NCI-H2227 (cell line): ENCODE data around the gene TENM4.

Source experiments
- DNase-seq: peaks from one replicate; lab custom pipeline; 2025; ENCODE audit not compliant: unreplicated experiment; lab: John Stamatoyannopoulos, UW

The TENM4 gene

DNA sequence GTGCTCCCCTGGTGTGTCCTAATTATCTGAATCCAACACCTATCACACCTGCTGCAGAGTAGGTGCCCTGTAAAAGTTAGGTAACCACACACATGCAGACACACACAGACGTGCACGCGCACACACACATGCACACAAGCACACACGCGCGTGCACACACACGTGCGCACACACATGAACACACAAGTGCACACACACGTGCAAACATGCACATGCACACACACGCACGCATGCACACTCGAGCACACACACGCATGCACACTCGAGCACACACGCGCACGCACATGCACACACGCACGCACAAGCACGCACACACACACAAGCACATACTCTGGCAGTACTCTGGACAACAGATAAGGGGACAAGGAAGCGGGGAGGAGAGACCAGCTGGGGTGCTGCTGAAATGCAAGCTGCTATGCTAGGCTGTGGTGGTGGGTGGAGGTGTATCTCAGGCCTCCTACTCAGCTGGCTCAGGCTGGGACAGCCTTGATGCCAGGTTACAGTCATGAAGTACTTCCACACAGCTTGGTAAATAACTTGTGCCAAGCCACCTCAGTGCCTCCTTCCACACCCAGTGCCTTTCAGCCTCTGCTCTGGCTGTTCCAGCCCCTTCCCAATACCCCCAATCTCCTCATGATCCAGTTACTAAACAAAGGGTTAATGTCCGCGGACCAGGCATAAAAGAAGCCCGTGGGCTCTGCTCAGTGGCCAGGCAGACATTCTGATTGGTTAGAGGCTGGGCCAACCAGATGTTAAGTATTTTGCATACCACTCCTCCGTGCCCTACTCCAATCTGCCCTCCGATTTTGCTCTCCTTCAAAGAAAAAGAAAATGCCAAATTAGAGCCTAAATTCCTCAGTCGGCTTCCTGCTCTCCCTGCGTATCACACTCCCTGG is 374.1 kb downstream of the TENM4 start:
- DNase-seq: peak; percentile 54

DNA sequence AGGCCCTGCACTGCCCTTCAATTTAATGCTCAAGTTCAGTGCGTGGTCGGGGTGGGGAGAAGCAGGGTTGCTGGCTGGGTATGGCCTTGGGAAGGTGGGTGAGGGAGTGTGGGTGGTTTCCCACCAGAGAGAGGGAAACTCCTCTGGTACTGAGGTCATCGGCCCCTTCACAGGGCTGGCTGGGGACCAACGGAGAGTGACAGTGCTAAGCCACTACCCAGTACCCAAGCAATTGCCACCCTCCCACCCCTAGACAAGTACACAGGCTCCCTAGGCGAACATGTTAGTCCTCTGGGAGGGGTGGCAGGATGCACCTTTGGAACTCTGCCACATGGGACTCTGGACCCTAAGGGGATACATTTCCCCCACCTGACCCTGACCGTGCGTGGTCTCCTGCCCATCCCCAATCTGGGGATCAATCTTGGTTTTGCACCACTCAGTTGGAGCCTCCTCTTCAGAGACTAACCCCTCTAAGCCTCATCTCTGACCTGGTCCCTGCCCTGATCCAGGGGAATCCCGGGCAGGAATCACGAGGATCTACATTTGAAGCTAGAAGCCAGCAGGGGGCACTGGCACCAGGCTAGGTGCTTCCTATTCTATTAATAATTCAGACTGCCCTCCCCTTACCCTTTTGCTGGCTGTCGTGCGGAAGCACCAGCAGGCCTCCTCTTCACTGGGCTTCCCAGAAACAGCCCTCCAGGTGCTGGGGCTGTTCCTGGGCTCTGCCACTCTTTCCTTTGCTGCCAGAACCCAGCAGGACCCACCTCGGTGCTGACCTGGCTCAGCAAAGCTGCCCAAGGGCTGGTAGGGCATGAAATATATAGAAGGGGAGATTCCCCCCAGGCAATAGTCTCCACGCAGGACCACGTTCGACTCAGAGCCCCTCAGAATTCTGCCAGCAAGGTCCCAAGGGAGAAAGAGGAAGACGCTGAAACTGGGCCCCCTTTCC is 377.7 kb downstream of the TENM4 start:
- peak; percentile 20 for DNase-seq

DNA sequence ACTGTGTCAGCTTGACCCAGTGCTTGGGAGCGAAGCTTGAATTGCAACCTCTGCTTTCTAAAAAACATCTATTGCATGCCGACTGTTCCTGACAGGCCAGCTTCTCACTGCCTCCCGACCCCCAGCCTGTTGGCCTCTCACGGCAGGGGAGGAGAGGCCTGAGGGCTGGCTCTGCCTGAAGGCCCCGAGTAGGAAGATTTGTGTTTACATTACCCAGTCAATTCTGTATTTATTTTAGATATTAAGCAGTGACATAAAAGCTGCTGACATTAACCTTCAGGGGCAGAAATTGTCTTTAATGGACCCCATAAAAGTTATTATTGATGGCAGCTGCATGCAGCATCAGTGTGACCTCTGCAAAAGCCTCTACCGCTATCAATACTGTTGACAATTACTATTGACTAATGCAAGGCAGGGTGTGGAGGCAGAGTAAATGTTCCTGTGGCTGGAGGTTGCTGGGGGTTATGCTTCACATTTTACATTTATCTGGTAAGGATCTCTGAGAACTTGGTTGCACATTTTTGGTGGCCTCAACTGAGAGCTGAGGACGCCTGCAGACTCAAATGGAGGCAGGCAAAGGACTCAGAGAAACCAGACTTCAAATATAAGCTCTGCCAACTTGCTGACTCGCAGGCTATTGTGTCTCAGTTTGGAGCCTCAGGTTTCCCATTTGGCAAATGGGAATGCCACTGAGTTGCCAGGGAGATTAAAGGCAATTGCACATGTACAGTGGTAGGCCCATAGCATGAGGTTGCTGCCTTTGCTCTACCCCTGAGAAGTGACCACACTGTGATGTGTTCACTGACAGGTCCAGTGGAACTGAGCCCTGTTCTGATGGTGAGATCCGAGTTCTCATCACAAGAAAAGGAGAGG is 380.5 kb downstream of the TENM4 start:
- no peak for DNase-seq

DNA sequence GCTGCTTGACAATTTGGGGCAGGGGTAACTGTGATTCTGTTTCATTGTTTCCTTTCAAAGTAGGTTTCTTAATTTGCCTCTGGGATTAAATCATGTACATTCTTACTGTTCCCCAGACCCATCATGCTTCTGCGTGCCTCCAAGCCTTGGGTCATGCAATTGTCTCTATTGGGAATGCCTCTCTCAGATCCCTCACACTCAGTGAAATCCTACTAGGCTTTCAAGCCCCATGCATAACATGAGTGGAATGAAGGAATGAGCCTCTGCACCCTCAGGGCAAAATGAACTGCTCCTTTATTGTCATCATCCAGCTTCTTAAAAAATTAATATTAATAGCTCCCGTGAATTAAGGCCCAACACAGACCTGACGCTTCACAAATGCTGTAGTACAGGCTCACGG is 381.7 kb downstream of the TENM4 start:
- DNase-seq: no peak

DNA sequence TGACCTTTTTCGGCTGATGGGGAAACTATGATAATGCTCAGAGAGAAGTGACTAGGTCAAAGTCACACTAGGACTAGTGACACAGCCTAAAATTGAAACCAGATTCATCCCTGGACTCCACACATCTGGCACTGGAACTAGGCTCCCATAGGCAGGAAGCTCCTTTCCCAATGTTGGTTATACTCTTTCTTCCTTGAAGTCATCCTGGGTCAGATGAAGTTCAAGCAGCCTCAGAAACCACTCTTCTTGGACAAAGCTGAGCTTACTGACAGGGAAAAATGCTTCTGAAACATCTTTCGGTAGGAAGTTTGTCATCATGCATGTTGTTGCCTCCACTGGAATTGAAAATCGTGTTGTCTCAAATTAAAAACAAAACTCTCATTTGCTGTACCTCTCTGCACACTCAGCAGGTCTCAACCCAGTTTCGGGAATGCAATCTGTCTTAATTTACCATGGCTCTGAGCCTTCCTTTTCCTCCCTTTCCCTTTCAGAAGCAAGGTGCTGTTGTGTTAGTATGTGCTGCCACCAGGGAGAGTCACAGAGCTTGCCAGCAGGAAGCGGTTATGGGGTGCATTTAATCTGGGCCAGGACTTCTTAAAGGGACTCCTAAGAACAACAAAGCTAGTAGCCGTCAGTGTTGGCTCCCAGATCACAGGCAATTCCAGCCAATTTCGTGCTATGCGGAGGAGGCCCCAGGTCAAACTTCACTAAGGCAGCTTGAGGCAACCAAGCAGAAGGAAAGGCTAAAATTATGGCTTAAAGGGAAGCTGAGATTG is 384.8 kb downstream of the TENM4 start:
- no peak for DNase-seq

DNA sequence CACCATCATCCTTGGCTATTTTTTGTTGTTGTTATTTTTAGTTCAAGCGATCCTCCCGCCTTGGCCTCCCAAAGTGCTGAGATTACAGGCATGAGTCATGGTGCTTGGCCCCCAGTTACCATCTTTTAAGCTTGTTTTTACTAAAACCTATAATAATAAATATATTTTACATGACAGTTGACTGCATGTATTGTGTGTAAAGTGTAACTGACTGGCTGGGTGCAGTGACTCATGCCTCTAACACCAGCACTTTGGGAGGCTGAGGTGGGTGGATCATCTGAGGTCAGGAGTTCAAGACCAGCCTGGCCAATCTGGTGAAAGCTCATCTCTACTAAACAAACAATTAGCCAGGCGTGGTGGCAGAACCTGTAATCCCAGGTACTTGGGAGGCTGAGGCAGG is 386.2 kb downstream of the TENM4 start:
- no peak for DNase-seq

DNA sequence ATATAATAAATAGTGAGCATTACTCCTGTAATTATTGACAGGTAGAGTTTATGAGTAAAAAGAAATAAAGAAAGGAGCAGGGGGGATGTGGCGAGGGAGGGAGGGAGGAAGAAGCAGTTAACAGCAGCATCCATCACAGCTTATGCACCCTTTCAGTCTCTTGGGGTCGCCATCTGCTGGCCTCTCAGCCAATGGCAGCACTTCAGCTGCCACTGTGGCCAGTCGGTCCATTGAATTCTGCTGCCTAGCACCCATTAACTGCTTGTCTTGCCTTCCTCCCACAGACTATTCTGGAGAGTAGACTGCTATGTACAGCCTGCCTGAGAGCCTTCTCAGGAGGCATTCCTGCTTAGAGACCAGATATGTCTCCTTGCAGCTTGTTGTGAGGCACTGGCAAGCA is 388.3 kb downstream of the TENM4 start:
- DNase-seq: peak; percentile 30

DNA sequence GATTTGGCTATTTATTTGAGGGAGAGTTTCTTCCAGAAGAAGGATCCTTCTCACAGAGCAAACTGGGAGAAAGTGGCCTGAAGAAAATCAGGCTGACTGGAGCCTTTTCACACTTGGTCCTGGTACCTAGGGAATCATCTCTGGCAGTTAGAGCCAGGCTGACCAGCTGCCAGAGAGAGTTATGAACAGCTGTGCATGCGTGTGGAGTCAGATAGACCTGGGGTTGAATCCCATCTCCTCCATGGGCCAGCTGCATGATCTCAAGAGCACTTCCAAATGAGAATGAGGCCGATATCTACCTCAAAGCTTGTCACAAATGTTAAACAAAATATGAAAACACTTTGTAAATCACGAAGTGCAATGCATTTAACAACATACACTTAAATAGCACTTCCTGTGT is 390.0 kb downstream of the TENM4 start:
- DNase-seq: no peak

DNA sequence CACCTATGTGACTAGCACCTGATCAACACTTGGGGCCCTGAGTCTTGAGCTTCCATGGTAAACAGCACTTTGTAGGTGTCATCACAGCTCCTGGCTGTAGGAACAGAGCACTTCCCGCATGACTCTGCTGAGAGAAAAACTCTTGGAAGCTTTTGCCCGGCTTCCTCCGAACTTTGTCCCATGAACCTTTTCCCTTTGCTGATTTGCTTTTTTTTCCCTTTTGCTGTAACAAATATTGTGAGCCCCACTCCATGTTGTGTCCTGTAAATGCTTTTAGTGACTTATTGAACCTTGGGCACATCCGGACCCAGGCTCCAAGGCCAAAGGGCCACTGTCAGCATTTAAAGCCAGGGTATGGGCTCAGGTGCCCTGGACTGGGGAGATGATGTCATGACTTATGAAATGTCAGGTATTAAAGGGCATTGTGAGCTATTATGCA is 391.1 kb downstream of the TENM4 start:
- no peak for DNase-seq

DNA sequence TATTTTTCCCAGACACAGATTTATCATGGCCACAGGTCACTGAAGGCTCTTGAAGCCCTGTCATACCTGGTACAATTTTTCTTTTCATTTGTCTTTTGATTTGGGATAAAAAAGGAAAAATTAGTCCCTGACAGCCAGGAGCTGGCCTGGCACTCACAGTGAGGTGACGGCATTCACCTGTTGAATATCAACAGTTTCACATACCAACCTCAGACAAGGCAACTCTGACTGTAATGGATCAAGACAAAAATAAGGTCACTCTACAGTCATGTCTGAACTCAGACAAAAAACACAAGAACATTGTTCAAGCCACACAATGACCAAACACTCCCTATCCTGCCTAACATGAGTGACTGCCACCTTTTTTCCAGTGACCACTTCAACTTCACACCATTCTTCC is 392.9 kb downstream of the TENM4 start:
- no peak for DNase-seq

DNA sequence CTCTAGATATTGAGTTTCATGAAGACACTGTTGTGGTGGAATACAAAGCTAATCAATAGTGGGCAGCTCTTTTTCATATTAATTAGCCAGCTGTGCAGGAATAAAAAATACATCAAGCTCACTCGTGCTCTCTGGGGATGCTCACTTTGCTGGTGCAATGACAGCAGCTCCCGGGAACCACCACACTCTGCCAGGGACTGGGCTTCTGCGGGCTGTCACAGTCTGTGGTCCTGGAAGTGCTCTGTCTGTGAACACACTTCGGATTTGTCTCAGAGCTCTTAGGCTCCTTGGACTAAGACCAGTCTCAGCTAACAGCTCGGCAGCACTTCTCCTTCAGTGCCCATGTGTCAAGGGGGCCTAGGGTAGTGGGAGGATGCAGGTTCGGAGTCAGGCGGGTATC is 393.5 kb downstream of the TENM4 start:
- DNase-seq: no peak

DNA sequence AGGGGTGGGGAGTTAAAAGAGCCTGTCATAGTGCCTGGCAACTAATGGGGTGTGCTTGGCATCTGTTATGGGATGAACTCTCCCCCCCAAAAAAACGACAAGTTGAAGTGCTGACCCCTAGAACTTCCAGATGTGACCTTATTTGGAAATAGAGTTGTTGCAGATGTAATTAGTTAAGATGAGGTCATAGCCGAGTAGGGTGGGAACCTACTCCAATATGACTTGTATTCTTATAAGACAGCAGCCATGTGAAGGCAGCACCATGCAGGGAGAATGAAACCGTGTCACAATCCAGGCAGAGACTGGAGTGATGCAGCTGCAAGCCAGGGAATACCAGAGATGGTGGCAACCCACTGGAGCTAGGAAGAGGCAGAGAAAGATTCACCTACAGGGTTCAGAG is 394.5 kb downstream of the TENM4 start:
- no peak for DNase-seq

DNA sequence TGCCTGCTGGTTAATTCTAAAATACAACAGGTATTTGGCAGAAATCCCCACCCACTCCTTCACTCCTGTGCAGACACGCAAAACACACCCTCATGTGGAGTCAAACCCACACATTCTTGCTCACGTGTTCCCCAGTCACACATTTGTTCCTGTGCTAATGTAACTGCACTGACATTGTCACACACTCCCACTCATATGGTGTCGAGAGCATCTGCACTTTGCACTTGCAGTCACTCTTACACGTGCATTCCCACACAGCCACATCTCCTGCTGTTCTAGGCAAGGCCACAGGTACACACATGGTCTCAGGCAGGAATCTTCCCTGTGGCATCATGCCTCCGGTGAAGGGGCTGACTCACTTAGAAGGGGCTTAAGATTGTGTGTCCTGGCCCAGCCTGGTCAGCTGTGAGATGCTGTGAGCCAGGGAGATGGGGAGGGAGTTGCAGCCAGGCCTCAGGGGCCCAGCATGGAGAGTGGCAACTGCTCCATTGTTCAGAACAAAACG is 395.0 kb downstream of the TENM4 start:
- no peak for DNase-seq

DNA sequence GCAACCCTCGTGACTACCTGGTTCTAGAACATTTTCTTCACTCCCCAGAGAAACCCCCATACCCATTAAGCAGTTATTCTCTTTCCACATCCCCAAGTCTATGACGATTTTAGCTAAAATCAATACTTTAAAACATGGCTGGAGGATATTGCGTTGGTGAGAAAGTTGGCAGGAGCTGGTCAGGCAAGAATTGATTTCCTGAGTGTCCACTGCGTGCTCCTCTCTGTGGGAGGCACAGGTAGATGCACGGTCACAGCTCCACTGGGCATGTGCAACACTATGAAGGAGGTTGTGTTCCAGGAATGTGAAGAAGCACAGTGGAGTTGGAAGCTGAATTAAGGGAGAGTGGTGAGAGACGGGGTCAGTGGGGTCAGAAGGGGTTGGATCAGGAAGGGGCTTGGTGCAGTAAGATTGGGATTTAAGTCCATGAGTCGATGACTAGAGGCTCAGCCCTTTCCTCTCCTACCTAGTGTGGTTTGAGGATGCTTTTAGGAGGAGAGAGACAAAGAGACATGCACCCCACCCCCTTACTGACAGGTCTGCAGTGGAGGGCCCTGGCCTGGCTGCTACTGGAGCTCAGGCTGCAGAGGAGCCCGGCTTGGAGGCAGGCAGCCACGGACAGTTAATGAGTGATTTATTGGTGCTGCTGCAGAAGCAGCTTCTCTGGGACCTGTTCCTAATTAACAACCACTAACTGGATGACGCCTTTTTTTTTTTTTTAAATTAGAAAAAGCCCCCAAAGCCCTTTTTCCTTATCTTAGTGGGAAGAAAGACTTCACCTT is 395.6 kb downstream of the TENM4 start:
- DNase-seq: no peak

DNA sequence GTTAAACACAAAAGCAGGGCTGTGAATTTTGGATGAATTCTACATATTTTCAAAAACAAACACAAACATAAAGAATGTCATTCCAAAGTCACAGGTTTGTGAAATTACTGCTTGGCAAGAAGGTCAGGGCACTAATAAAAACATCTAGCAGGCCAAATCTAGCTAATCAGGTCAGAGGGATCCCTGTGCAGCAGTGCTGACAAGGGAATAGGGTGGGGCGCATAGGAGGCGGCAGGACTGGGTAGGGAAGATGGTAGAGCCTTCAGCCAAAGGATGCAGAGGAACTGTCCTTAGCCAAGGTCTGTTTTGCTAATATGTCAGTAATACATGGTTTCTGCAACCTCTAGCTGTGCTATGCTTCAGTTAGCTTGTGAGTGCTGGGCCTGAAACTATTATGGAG is 396.6 kb downstream of the TENM4 start:
- DNase-seq: no peak

DNA sequence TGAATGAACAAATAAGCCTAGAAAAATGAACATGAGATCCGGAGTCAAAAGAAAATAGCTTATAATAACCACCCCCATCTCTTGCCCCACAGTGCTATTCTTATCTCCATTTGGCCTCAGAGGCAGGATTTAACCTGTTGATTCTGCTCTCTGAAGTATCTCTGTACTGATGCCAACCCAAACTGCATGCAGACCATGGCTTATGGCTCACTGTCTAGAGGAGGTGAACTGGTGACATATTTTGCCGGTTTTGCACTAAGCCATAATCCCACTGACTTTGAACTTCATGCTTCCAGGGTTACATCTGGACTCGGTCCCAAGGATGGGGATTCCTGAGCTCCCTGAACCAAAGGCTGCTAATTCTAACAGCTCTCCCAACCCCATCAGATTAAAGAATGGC is 397.1 kb downstream of the TENM4 start:
- DNase-seq: no peak

DNA sequence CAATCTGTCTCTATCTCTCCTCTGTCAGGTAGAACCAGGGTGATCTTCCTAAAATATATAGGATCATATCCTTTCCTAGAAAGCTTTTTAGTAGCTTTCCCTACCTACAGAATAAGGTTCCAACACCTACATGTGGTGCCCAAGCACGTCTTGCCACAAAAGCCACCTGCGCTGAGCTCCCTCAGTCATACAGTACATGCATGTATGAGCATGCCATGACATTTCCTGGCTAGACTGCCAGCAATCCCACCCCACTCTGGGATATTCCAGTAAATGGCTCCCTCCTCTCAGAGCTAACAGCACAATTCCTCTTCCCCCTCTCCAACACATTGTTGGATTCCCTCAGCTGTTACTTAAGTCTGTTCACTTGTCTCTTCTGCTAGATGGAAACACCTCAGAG is 398.0 kb downstream of the TENM4 start:
- no peak for DNase-seq

DNA sequence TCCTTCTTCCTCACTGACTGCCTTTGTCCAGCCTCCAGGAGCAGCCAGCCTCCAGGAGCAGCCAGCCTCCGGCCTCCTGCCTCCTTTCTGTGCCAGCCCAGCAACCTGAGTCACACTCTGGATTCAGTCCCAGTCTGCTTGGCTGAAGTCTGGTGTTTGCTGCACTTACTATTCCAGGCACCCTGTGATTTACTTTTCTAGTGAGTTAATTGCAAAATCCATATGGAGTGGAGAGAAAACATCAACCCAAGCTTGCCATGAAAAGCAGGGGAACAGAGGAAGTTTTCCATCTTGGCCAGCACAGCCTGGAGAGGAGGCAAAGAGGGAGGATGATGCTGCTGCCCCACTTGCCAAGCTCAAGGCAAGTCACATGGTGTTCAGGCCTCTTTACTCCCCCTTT is 400.5 kb downstream of the TENM4 start:
- DNase-seq: no peak

DNA sequence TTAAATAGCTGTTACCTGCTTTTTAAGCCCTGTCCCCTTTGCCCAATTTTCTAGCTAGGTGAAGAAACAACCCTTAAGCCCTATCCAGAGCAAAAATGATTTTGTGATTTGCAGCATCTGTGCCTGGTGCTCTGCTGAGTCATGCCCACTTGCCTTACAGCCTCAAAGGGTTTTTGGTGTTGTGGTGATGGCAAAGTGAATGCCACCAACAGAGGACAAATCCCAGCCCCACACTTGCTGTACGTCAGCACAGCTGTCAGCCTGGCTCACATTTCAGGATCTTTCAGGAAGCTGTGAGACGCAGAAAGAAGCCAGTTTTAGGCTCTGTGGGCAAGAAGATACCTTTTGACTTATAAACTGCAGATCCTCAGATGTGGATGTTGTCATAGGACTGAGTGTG is 401.7 kb downstream of the TENM4 start:
- DNase-seq: no peak
